SK-N-MC (cell line): ENCODE measurements around the gene CASP3.

Experiments used
- EZH2 ChIP-seq: fragments of 200-600 bp; sonication (generic); IDR thresholded peaks from one replicate; pipeline ENCODE4 v1.6.1; 2017; ENCODE audit warnings: antibody characterized with exemption
- POLR2AphosphoS5 ChIP-seq: IDR thresholded peaks from 2 replicates; pipeline ENCODE4 v1.6.1; 2012; ENCODE audit warnings: mild to moderate bottlenecking, low read depth, low read length, borderline replicate concordance

DNA sequence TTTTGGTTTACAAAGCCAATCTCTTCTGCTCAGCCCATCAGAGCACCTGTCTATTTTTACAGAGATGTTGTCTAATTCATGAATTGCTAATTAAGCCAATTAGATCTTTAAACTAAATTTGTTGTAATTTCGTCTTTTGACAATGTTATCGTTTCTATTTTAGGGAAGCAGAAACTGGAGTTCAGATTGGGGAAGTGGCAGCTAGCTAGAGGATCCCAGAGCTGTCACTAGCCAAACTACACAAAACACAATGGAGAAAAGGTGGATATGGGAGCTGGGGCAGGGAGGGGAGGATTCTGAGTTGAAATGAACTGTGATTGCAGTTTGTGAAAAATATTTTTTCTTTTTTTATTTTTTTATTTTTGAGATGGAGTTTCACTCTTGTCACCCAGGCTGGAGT, 35.8 kb downstream of the CASP3 start:
- TF ChIP-seq EZH2 (no peak), POLR2AphosphoS5 (no peak)
